Measurements from ENCODE around the gene PSMC3IP.

GRCh38 chr17:42538482-42538881, 39.0 kb downstream of the PSMC3IP start:
- no peak for TF ChIP-seq CTCF (IDR thresholded peaks at IDR 0.05 in 8 of 11, conservative IDR thresholded peaks at IDR 0.05 in 3 of 11)
- no peak for TF ChIP-seq POLR2A (IDR thresholded peaks at IDR 0.05)
- no peak for TF ChIP-seq POLR2AphosphoS5 (IDR thresholded peaks at IDR 0.05)
